MG63 (cell line): ENCODE results near the gene MATN4. TPM values are rescaled to one million over a fixed set of nuclear protein-coding genes. Genes with fewer than 3 reads are reported as not detected.

ENCODE experiments used
- DNase-seq: peaks from one replicate; pipeline ENCODE4 v3.0.0-alpha.2; 2020
- H3K27me3 ChIP-seq: fragments of 250-450 bp; sonication (Bioruptor Pico); 2 replicates; pipeline ENCODE4 v1.5.1; 2020; ENCODE audit warnings: mild to moderate bottlenecking, moderate library complexity
- H3K36me3 ChIP-seq: fragments of 250-450 bp; sonication (Bioruptor Pico); 2 replicates; pipeline ENCODE4 v1.5.1; 2020; ENCODE audit warnings: mild to moderate bottlenecking, moderate library complexity
- H3K4me3 ChIP-seq: fragments of 250-450 bp; sonication (Bioruptor Pico); 2 replicates; pipeline ENCODE4 v1.5.1; 2020; ENCODE audit warnings: mild to moderate bottlenecking, moderate library complexity
- H3K9me3 ChIP-seq: fragments of 250-450 bp; sonication (Bioruptor Pico); 2 replicates; pipeline ENCODE4 v1.5.1; 2020; ENCODE audit warnings: mild to moderate bottlenecking, moderate library complexity
- total RNA-seq: library from RNA; depleted of rRNA; stranded (reverse); fragments of >200 nt; shearing (Covaris generic); gene quantifications from 2 replicates; pipeline ENCODE4 v1.2.3, GENCODE V29; 2014; ENCODE audit warnings: low replicate concordance

Gene MATN4
- total RNA-seq, 1 experiment from 2014 or later: not detected

- Histone ChIP-seq H3K4me3 (no peak overlapping the region), H3K9me3 (no peaks in the 10 kb centered on the region), H3K36me3 (peaks cover 57% of the 10 kb centered on the region), H3K27me3 (no peaks in the 10 kb centered on the region)
- DNase-seq: no peak
These were observed 17.3 kb upstream of the MATN4 start for GRCh38 chr20:45325371-45325770.

- H3K4me3 ChIP-seq: no peak overlapping the region
- no peaks in the 10 kb centered on the region for H3K27me3 ChIP-seq
- peaks cover 40% of the 10 kb centered on the region for H3K36me3 ChIP-seq
- DNase-seq: no peak
- H3K9me3 ChIP-seq: no peaks in the 10 kb centered on the region
These were observed 15.6 kb upstream of the MATN4 start for GRCh38 chr20:45323731-45324130.

GRCh38 chr20:45322952-45323383 lies 14.9 kb upstream of the MATN4 start:
- Histone ChIP-seq H3K9me3 (no peaks in the 10 kb centered on the region), H3K36me3 (peaks cover 33% of the 10 kb centered on the region), H3K27me3 (no peaks in the 10 kb centered on the region), H3K4me3 (no peak overlapping the region)
- peak; percentile 62 for DNase-seq

GRCh38 chr20:45320948-45321595 lies 13.0 kb upstream of the MATN4 start:
- no peaks in the 10 kb centered on the region for H3K27me3 ChIP-seq
- peaks cover 16% of the 10 kb centered on the region for H3K36me3 ChIP-seq
- DNase-seq: no peak
- H3K9me3 ChIP-seq: no peaks in the 10 kb centered on the region
- H3K4me3 ChIP-seq: no peak overlapping the region

- no peak for DNase-seq
- H3K9me3 ChIP-seq: no peaks in the 10 kb centered on the region
- H3K36me3 ChIP-seq: no peaks in the 10 kb centered on the region
- H3K4me3 ChIP-seq: no peak overlapping the region
- H3K27me3 ChIP-seq: no peaks in the 10 kb centered on the region
These were observed 10.8 kb upstream of the MATN4 start for GRCh38 chr20:45318948-45319347.

GRCh38 chr20:45318386-45318939 lies 10.4 kb upstream of the MATN4 start:
- no peak overlapping the region for H3K4me3 ChIP-seq
- H3K9me3 ChIP-seq: no peaks in the 10 kb centered on the region
- DNase-seq: no peak
- H3K36me3 ChIP-seq: no peaks in the 10 kb centered on the region
- no peaks in the 10 kb centered on the region for H3K27me3 ChIP-seq

- Histone ChIP-seq H3K36me3 (no peaks in the 10 kb centered on the region), H3K4me3 (no peak overlapping the region), H3K9me3 (no peaks in the 10 kb centered on the region), H3K27me3 (no peaks in the 10 kb centered on the region)
- DNase-seq: no peak
These were observed 9.7 kb upstream of the MATN4 start for GRCh38 chr20:45317826-45318225.

GRCh38 chr20:45316150-45317080 lies 8.3 kb upstream of the MATN4 start:
- no peaks in the 10 kb centered on the region for H3K36me3 ChIP-seq
- DNase-seq: no peak
- no peaks in the 10 kb centered on the region for H3K9me3 ChIP-seq
- no peaks in the 10 kb centered on the region for H3K27me3 ChIP-seq
- no peak overlapping the region for H3K4me3 ChIP-seq

- H3K4me3 ChIP-seq: no peak overlapping the region
- H3K27me3 ChIP-seq: no peaks in the 10 kb centered on the region
- no peaks in the 10 kb centered on the region for H3K36me3 ChIP-seq
- H3K9me3 ChIP-seq: no peaks in the 10 kb centered on the region
- no peak for DNase-seq
These were observed 7.6 kb upstream of the MATN4 start for GRCh38 chr20:45315672-45316071.

- DNase-seq: no peak
- no peaks in the 10 kb centered on the region for H3K27me3 ChIP-seq
- no peaks in the 10 kb centered on the region for H3K36me3 ChIP-seq
- no peaks in the 10 kb centered on the region for H3K9me3 ChIP-seq
- H3K4me3 ChIP-seq: no peak overlapping the region
These were observed 5.8 kb upstream of the MATN4 start for GRCh38 chr20:45313943-45314342.

GRCh38 chr20:45313065-45313695 lies 5.1 kb upstream of the MATN4 start:
- no peaks in the 10 kb centered on the region for H3K36me3 ChIP-seq
- H3K4me3 ChIP-seq: no peak overlapping the region
- no peak for DNase-seq
- no peaks in the 10 kb centered on the region for H3K27me3 ChIP-seq
- no peaks in the 10 kb centered on the region for H3K9me3 ChIP-seq

- Histone ChIP-seq H3K9me3 (no peaks in the 10 kb centered on the region), H3K27me3 (no peaks in the 10 kb centered on the region), H3K36me3 (no peaks in the 10 kb centered on the region), H3K4me3 (no peak overlapping the region)
- no peak for DNase-seq
These were observed 4.1 kb upstream of the MATN4 start for GRCh38 chr20:45312241-45312640.

GRCh38 chr20:45311589-45312211 lies 3.6 kb upstream of the MATN4 start:
- Histone ChIP-seq H3K9me3 (no peaks in the 10 kb centered on the region), H3K4me3 (no peak overlapping the region), H3K27me3 (no peaks in the 10 kb centered on the region), H3K36me3 (no peaks in the 10 kb centered on the region)
- DNase-seq: peak; percentile 73

- Histone ChIP-seq H3K27me3 (no peaks in the 10 kb centered on the region), H3K4me3 (no peak overlapping the region), H3K36me3 (no peaks in the 10 kb centered on the region), H3K9me3 (no peaks in the 10 kb centered on the region)
- DNase-seq: no peak
These were observed 976 bp upstream of the MATN4 start for GRCh38 chr20:45309075-45309474.

GRCh38 chr20:45307076-45307640 lies 941 bp downstream of the MATN4 start:
- Histone ChIP-seq H3K36me3 (no peaks in the 10 kb centered on the region), H3K4me3 (no peak overlapping the region), H3K27me3 (no peaks in the 10 kb centered on the region), H3K9me3 (no peaks in the 10 kb centered on the region)
- DNase-seq: no peak

- Histone ChIP-seq H3K27me3 (no peaks in the 10 kb centered on the region), H3K4me3 (no peak within 1 kb of the TSS), H3K9me3 (no peaks in the 10 kb centered on the region), H3K36me3 (no peaks in the 10 kb centered on the region)
- no peak for DNase-seq
These were observed 1.6 kb downstream of the MATN4 start, which contains the start of gene RBPJL for GRCh38 chr20:45306431-45306982. Gene RBPJL (plus strand): TSS chr20:45306840. CDS start chr20:45306923, 83 bp downstream.
